HG02943 (cell line): ENCODE data around the gene STPG2.

Experiments
- ATAC-seq: cut with Tn5 transposase; IDR thresholded peaks from one replicate; pipeline ENCODE4 v1.9.1; 2021; ENCODE audit warnings: mild to moderate bottlenecking, low read depth, moderate library complexity; ENCODE audit not compliant: unreplicated experiment

Gene STPG2

GRCh38 chr4:97548186-97548585, 595.1 kb downstream of the STPG2 start:
- ATAC-seq, result no peak

GRCh38 chr4:97531351-97531750, 611.9 kb downstream of the STPG2 start:
- no peak for ATAC-seq

- ATAC-seq, result no peak
Observed at GRCh38 chr4:97530676-97531075, 612.6 kb downstream of the STPG2 start.

- ATAC-seq, result no peak
Observed at GRCh38 chr4:97525236-97525635, 618.0 kb downstream of the STPG2 start.

- ATAC-seq, result no peak
Observed at GRCh38 chr4:97517939-97518338, 625.3 kb downstream of the STPG2 start.

GRCh38 chr4:97513917-97514316, 629.4 kb downstream of the STPG2 start:
- no peak for ATAC-seq
